Lower leg skin (tissue), 4 donors: ENCODE measurements around the gene RIBC2. TPM values are rescaled to one million over a fixed set of nuclear protein-coding genes. Genes with fewer than 3 reads are reported as not detected.

Experiments
- DNase-seq, 2 donors: peaks; one replicate each; pipeline ENCODE4 v3.0.0-alpha.2; 2019; ENCODE audit warnings: low spot score in 2 of 2
- H3K4me3 ChIP-seq: fragments of 200-600 bp; sonication (generic); 2 replicates; pipeline ENCODE4 v1.5.1; 2017; ENCODE audit warnings: mild to moderate bottlenecking, low read depth; ENCODE audit not compliant: poor library complexity, severe bottlenecking
- CTCF ChIP-seq, 3 donors: fragments of 450-650 bp; IDR thresholded peaks; one replicate each; pipeline ENCODE4 v1.5.1; 2016; ENCODE audit warnings: antibody characterized with exemption in 3 of 3, mild to moderate bottlenecking in 3 of 3, moderate library complexity in 2 of 3
- POLR2A ChIP-seq, 2 donors: fragments of 450-650 bp; IDR thresholded peaks; one replicate each; pipeline ENCODE4 v1.6.1; 2016 to 2017; ENCODE audit warnings: antibody characterized with exemption in 2 of 2, mild to moderate bottlenecking in 1 of 2, moderate library complexity in 1 of 2
- WGBS, 2 donors: methylation state at CpG; one replicate each; pipeline ENCODE4 v1.1.5; 2018; 5-methylcytosine and 5-hydroxymethylcytosine counted together
- intact Hi-C: fragments of 100-400 bp; cut with DNase I; formaldehyde crosslinking; loops from one replicate; pipeline ENCODE4 v1.15.0; 2023; ENCODE audit warnings: low total_unique reads
- total RNA-seq, 4 donors: library from RNA; depleted of rRNA; stranded (reverse); fragments of >200 nt; gene quantifications; one replicate each; pipeline ENCODE4 v1.1.0, GENCODE V29; 2016

The RIBC2 gene
- total RNA-seq, 4 donors from 2014 or later, result 0.17 to 2.3 (median 1.1) TPM

GRCh38 chr22:45475851-45476514 is 62.5 kb downstream of the RIBC2 start:
- 57 to 61% methylated on average over 13 to 15 of the region's 15 CpGs for WGBS, 2 donors

GRCh38 chr22:45476814-45477213 is 63.3 kb downstream of the RIBC2 start:
- intact Hi-C loops, result no loop called here
- TF ChIP-seq CTCF (IDR thresholded peaks at IDR 0.05), result no peak
- TF ChIP-seq POLR2A (IDR thresholded peaks at IDR 0.05), result no peak
- 59 to 67% methylated on average over 6 of the region's 6 CpGs for WGBS, 2 donors
- DNase-seq, result no peak
- no peak overlapping the region for H3K4me3 ChIP-seq

More at GRCh38 chr22:45475851-45476514, 62.5 kb downstream of the RIBC2 start:
- intact Hi-C loops, result no loop called here
- no peak overlapping the region for H3K4me3 ChIP-seq
- TF ChIP-seq CTCF (IDR thresholded peaks at IDR 0.05) (no peak), POLR2A (IDR thresholded peaks at IDR 0.05) (no peak)
- peak in 1 of 2 donors; percentile 91 for DNase-seq

GRCh38 chr22:45477366-45478107 is 64.0 kb downstream of the RIBC2 start:
- H3K4me3 ChIP-seq, result no peak overlapping the region
- WGBS, 2 donors, result 89 to 91% methylated on average over 7 of the region's 7 CpGs
- TF ChIP-seq POLR2A (IDR thresholded peaks at IDR 0.05) (no peak), CTCF (IDR thresholded peaks at IDR 0.05) (no peak)
- intact Hi-C loops, result no loop called here
- DNase-seq, result no peak

GRCh38 chr22:45478108-45478771 is 64.7 kb downstream of the RIBC2 start:
- TF ChIP-seq CTCF (IDR thresholded peaks at IDR 0.05), result no peak
- TF ChIP-seq POLR2A (IDR thresholded peaks at IDR 0.05), result no peak
- intact Hi-C loops, result no loop called here
- H3K4me3 ChIP-seq, result no peak overlapping the region
- no peak for DNase-seq
- WGBS, 2 donors, result 71% methylated on average over 11 of the region's 11 CpGs

GRCh38 chr22:45480717-45481116 is 67.2 kb downstream of the RIBC2 start:
- intact Hi-C loops, result no loop called here
- 85 to 88% methylated on average over 3 of the region's 3 CpGs for WGBS, 2 donors
- no peak overlapping the region for H3K4me3 ChIP-seq
- DNase-seq, result no peak
- TF ChIP-seq CTCF (IDR thresholded peaks at IDR 0.05) (no peak), POLR2A (IDR thresholded peaks at IDR 0.05) (no peak)
